RWPE2 (cell line): ENCODE results near the gene PIPOX.

Source experiments
- ATAC-seq: fragments of 200-7000 bp; cut with Tn5 transposase; 3 replicates; pipeline ENCODE4 v1.9.1; 2021; ENCODE audit warnings: low read depth
- DNase-seq: peaks from one replicate; pipeline ENCODE4 v3.0.0-alpha.2; 2020; ENCODE audit warnings: low spot score
- H3K27ac ChIP-seq: fragments of 450-650 bp; 2 replicates; pipeline ENCODE4 v1.5.1; 2017; ENCODE audit warnings: mild to moderate bottlenecking; ENCODE audit not compliant: poor library complexity, severe bottlenecking
- H3K27me3 ChIP-seq: fragments of 250-450 bp; sonication (Bioruptor Pico); 2 replicates; pipeline ENCODE4 v1.5.1; 2021; ENCODE audit warnings: mild to moderate bottlenecking, moderate library complexity; ENCODE audit not compliant: insufficient read depth, poor library complexity, severe bottlenecking
- H3K36me3 ChIP-seq: fragments of 250-450 bp; sonication (Bioruptor Pico); 2 replicates; pipeline ENCODE4 v1.5.1; 2020; ENCODE audit warnings: low read depth, mild to moderate bottlenecking, moderate library complexity
- H3K4me1 ChIP-seq: fragments of 250-450 bp; sonication (Bioruptor Pico); 2 replicates; pipeline ENCODE4 v1.5.1; 2021; ENCODE audit warnings: mild to moderate bottlenecking, moderate library complexity; ENCODE audit not compliant: insufficient read depth, poor library complexity, severe bottlenecking
- H3K4me3 ChIP-seq: fragments of 250-450 bp; sonication (Bioruptor Pico); 2 replicates; pipeline ENCODE4 v1.5.1; 2021; ENCODE audit warnings: mild to moderate bottlenecking, moderate library complexity; ENCODE audit not compliant: severe bottlenecking
- H3K9me3 ChIP-seq: fragments of 250-450 bp; sonication (Bioruptor Pico); 2 replicates; pipeline ENCODE4 v1.5.1; 2021; ENCODE audit warnings: mild to moderate bottlenecking, moderate library complexity; ENCODE audit not compliant: severe bottlenecking
- CTCF ChIP-seq: fragments of 450-650 bp; IDR thresholded peaks from one replicate; pipeline ENCODE4 v1.5.1; 2017; ENCODE audit warnings: mild to moderate bottlenecking, moderate library complexity; ENCODE audit not compliant: poor library complexity, severe bottlenecking

PIPOX gene

GRCh38 chr17:29042679-29043538 lies at the start of gene PIPOX:
Gene PIPOX, plus strand, starts transcription at chr17:29043141. Its CDS starts 85 bp downstream, at chr17:29043226.
- DNase-seq = no peak
- no peaks in the 10 kb centered on the region for H3K36me3 ChIP-seq
- H3K27me3 ChIP-seq = no peaks in the 10 kb centered on the region
- no peaks in the 10 kb centered on the region for H3K4me1 ChIP-seq
- H3K4me3 ChIP-seq = no peak within 1 kb of the TSS
- TF ChIP-seq CTCF = no peak
- peak; percentile 15; the same call in 1 of the 3 replicates for ATAC-seq
- no peaks in the 10 kb centered on the region for H3K9me3 ChIP-seq
- no peak within 1 kb of the TSS for H3K27ac ChIP-seq

GRCh38 chr17:28993645-28994426 lies 49.1 kb upstream of the PIPOX start:
- Histone ChIP-seq H3K36me3 (no peaks in the 10 kb centered on the region), H3K27me3 (no peaks in the 10 kb centered on the region), H3K9me3 (no peaks in the 10 kb centered on the region), H3K27ac (no peak overlapping the region), H3K4me1 (no peaks in the 10 kb centered on the region), H3K4me3 (no peak overlapping the region)
- TF ChIP-seq CTCF = no peak
- ATAC-seq = no peak
- no peak for DNase-seq

GRCh38 chr17:28996554-28997096 lies 46.3 kb upstream of the PIPOX start:
- H3K27ac ChIP-seq = no peak overlapping the region
- no peaks in the 10 kb centered on the region for H3K9me3 ChIP-seq
- ATAC-seq (no peak), DNase-seq (no peak)
- H3K36me3 ChIP-seq = no peaks in the 10 kb centered on the region
- TF ChIP-seq CTCF = no peak
- H3K27me3 ChIP-seq = peaks cover 6% of the 10 kb centered on the region
- no peaks in the 10 kb centered on the region for H3K4me1 ChIP-seq
- H3K4me3 ChIP-seq = no peak overlapping the region

GRCh38 chr17:28997806-28998205 lies 45.1 kb upstream of the PIPOX start:
- Histone ChIP-seq H3K4me1 (no peaks in the 10 kb centered on the region), H3K36me3 (no peaks in the 10 kb centered on the region), H3K9me3 (no peaks in the 10 kb centered on the region), H3K27ac (no peak overlapping the region), H3K4me3 (no peak overlapping the region), H3K27me3 (peaks cover 15% of the 10 kb centered on the region)
- DNase-seq = no peak
- ATAC-seq = no peak
- no peak for TF ChIP-seq CTCF
